Progenitor cell of endocrine pancreas (in vitro differentiated cells): Measurements from ENCODE around the gene PMPCA. TPM values are rescaled to one million over a fixed set of nuclear protein-coding genes. Genes with fewer than 3 reads are reported as not detected.
"Not testable (repeated sequence)": the region's sequence is repeated elsewhere in the genome, so short reads cannot be mapped to it uniquely, and the experiment has no call there.

Source experiments
- DNase-seq: peaks from one replicate; pipeline ENCODE4 v3.0.0; 2021; ENCODE audit warnings: low spot score; ENCODE audit not compliant: unreplicated experiment
- H3K27ac Mint-ChIP-seq: 2 replicates; pipeline ENCODE4 v1.8.0; 2021; ENCODE audit warnings: mild to moderate bottlenecking, moderate library complexity, mixed read lengths
- H3K27me3 Mint-ChIP-seq: 2 replicates; pipeline ENCODE4 v1.8.0; 2021; ENCODE audit warnings: mixed read lengths
- H3K36me3 Mint-ChIP-seq: 2 replicates; pipeline ENCODE4 v1.8.0; 2022; ENCODE audit warnings: mixed read lengths; ENCODE audit not compliant: insufficient read depth
- H3K4me1 Mint-ChIP-seq: 2 replicates; pipeline ENCODE4 v1.8.0; 2021; ENCODE audit warnings: low read depth, mixed read lengths
- H3K4me3 Mint-ChIP-seq: 2 replicates; pipeline ENCODE4 v1.8.0; 2021; ENCODE audit warnings: low read depth, mild to moderate bottlenecking, moderate library complexity, mixed read lengths
- H3K9me3 Mint-ChIP-seq: 2 replicates; pipeline ENCODE4 v1.8.0; 2021; ENCODE audit warnings: low read depth, mixed read lengths
- total RNA-seq: library from RNA; stranded (reverse); gene quantifications from 2 replicates; pipeline ENCODE4 v1.2.1, GENCODE V29; 2021
- TF ChIP-seq, protein P1 (sequence below): fragments of 200-600 bp; sonication (generic); IDR thresholded peaks from one replicate; pipeline ENCODE4 v1.5.0; 2021; ENCODE audit warnings: antibody characterized with exemption, mild to moderate bottlenecking; ENCODE audit not compliant: unreplicated experiment

The PMPCA gene
- total RNA-seq, 1 donor from 2014 or later, result 68.3 TPM

DNA sequence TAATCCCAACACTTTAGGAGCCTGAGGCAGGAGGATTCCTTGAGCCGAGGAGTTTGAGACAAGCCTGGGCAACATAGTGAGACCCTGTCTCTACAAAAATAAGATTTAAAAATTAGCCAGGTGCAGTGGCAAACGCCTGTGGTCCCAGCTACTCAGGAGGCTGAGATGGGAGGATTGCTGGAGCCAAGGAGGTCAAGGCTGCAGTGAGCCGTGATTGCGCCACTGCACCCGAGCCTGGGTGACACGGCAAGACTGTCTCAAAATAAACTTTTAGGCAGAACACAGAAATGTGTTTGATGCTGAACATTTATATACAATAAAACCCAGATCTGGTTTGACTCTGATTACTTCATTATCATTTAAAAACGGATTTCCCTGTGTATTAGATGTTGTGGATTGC is 5.0 kb upstream of the PMPCA start:
- TF ChIP-seq, protein P1, sequence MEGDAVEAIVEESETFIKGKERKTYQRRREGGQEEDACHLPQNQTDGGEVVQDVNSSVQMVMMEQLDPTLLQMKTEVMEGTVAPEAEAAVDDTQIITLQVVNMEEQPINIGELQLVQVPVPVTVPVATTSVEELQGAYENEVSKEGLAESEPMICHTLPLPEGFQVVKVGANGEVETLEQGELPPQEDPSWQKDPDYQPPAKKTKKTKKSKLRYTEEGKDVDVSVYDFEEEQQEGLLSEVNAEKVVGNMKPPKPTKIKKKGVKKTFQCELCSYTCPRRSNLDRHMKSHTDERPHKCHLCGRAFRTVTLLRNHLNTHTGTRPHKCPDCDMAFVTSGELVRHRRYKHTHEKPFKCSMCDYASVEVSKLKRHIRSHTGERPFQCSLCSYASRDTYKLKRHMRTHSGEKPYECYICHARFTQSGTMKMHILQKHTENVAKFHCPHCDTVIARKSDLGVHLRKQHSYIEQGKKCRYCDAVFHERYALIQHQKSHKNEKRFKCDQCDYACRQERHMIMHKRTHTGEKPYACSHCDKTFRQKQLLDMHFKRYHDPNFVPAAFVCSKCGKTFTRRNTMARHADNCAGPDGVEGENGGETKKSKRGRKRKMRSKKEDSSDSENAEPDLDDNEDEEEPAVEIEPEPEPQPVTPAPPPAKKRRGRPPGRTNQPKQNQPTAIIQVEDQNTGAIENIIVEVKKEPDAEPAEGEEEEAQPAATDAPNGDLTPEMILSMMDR, result no peak
- Mint-ChIP-seq H3K4me1 (peaks cover 11% of the 10 kb centered on the region), H3K4me3 (no peak overlapping the region), H3K27ac (no peak overlapping the region), H3K36me3 (peaks cover 12% of the 10 kb centered on the region), H3K9me3 (no peaks in the 10 kb centered on the region), H3K27me3 (no peaks in the 10 kb centered on the region)
- no peak for DNase-seq

DNA sequence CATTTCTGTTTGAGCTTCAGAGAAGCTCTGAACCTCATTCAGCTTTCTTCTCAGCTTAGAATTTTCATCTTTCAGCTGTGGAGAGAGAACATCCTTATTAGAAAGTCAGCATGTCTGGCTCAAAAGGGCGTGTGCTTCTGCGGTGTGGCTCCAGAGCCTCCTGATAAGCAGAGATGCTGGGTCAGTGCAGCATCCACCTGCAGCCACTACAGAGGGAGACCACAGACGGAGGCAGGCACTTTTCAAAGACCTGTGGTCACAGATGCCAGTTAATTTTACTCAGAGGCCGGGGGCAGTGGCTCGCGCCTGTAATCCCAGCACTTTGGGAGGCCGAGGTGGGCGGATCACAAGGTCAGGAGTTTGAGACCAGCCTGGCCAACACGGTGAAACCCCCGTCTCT is 4.6 kb upstream of the PMPCA start:
- Mint-ChIP-seq H3K4me1 (peaks cover 11% of the 10 kb centered on the region), H3K36me3 (peaks cover 12% of the 10 kb centered on the region)
- not testable (repeated sequence) for DNase-seq, H3K4me3 Mint-ChIP-seq, H3K27me3 Mint-ChIP-seq, H3K9me3 Mint-ChIP-seq, H3K27ac Mint-ChIP-seq

DNA sequence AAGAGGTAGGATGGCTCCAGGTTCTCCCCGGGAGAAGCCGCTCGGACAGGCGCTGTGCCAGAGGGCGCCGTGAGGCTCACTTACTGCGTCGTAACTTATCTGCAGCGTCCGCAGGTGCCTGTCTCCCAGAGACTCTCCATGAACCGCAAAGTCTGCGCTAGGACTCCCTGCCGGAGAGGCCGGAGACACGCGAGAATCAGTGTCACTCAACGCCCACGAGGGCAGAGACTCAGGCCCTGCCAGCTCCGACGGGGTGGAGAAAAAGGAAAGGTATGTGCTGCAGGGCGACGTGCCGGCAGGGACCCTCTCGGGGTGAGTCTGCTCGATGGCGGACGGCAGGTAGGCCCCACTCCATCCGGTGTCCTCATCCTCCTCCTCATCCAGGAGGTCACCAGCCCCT is 3.4 kb upstream of the PMPCA start:
- Mint-ChIP-seq H3K36me3 (peaks cover 12% of the 10 kb centered on the region), H3K4me1 (peaks cover 18% of the 10 kb centered on the region)
- H3K9me3 Mint-ChIP-seq, H3K27me3 Mint-ChIP-seq, H3K4me3 Mint-ChIP-seq, DNase-seq, H3K27ac Mint-ChIP-seq: not testable (repeated sequence)

DNA sequence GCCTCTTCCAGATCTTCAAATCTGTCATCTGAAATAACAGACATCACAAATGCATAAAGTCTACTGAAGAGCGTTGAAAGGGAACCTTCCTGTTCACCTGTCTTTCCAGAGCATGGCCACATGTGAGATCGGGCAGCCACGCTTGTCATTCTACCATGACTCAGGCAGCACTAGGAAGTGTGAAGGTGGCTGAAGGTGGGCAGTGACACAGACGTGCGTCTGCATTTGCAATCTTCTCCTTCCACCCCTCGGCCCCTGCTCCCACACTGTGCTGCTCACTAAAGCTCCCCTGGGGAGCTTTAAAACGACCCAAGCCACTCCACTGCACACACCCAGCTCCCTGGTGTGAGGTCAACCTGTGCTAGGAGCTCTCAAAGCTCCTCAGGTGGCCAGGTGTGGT is 2.5 kb upstream of the PMPCA start:
- H3K4me3 Mint-ChIP-seq, result peak overlapping the region; percentile 47
- TF ChIP-seq, protein P1, result no peak
- no peaks in the 10 kb centered on the region for H3K9me3 Mint-ChIP-seq
- H3K4me1 Mint-ChIP-seq, result peaks cover 18% of the 10 kb centered on the region
- no peak overlapping the region for H3K27ac Mint-ChIP-seq
- no peak for DNase-seq
- H3K27me3 Mint-ChIP-seq, result no peaks in the 10 kb centered on the region
- peaks cover 12% of the 10 kb centered on the region for H3K36me3 Mint-ChIP-seq

DNA sequence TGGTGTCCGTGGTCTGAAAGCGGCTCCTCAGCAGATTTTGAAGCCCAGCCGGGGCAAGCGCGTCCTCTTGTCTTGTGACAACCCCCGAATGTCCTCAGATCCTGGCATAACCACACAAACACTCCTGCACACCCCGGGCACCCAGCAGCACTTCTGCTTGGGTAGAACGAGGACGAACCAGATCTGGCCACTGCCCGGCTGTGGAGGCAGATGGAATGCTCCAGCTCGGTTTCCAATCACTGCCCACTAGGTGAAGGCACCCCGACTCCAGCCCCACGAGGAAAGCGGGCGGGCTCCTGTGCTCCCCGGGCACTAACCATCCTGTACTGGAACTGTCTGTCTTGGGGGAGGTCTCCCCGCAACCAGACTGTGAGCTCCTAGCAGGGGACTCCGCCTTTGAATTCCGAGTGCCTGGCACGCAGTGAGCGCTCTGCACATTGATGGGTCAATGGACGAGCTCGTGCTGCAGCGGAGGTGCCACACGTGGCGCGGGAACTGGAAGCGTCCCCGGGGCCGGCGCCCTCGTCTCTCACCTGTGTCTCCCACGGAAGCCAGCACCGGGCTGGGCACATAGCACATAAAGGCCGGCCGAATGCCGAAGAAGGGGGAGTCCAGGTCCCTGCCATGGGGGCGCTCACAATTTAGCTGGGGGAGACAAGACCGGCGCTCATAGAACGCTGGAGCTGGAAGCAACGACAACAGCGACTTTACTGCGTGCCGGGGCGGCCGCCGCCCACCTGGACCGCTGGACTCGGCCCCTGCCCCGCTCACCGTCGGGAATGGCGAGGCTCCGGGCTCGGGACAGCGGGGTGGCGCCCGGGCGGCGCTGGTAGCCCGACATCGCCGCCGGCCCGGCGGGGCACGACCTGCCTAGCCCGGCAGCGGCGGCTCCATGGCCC is 652 bp upstream of the PMPCA start:
- TF ChIP-seq, protein P1, result no peak
- Mint-ChIP-seq H3K27me3 (no peaks in the 10 kb centered on the region), H3K9me3 (no peaks in the 10 kb centered on the region), H3K4me1 (peaks cover 18% of the 10 kb centered on the region), H3K27ac (peak overlapping the region; percentile 92), H3K4me3 (peak overlapping the region; percentile 88), H3K36me3 (peaks cover 11% of the 10 kb centered on the region)
- no peak for DNase-seq

DNA sequence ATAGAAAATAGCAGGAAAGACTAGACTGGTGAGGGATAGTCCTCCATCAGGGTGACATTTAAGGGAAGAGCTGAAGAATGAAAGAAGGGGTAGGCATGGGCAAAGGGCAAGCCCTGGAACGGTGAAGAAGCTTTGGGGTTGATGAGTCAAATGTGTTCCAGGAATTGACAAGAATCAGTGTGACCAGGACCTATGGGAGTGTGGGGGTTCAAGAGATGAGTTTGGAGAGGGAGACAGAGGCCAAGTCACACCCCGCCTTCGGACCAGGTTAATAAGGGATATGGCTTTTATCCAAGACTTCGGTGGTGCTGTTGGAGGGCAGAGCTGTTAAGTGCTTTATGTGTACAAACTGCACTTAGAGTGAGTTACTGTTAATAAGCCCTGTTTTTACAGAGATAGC is 920 bp downstream of the PMPCA start:
- Mint-ChIP-seq H3K36me3 (peaks cover 8% of the 10 kb centered on the region), H3K9me3 (no peaks in the 10 kb centered on the region)

More for the DNA sequence above, 920 bp downstream of the PMPCA start:
- Mint-ChIP-seq H3K4me1 (peaks cover 18% of the 10 kb centered on the region), H3K27ac (peak overlapping the region; percentile 98), H3K4me3 (peak overlapping the region; percentile 92), H3K27me3 (no peaks in the 10 kb centered on the region)
- TF ChIP-seq, protein P1, result no peak
- DNase-seq, result no peak
